ENCODE results near the gene RGS6. TPM values are rescaled to one million over a fixed set of nuclear protein-coding genes. Genes with fewer than 3 reads are reported as not detected.

RGS6 gene
- total RNA-seq, 1 donor from 2014 or later: 2.0 TPM

DNA sequence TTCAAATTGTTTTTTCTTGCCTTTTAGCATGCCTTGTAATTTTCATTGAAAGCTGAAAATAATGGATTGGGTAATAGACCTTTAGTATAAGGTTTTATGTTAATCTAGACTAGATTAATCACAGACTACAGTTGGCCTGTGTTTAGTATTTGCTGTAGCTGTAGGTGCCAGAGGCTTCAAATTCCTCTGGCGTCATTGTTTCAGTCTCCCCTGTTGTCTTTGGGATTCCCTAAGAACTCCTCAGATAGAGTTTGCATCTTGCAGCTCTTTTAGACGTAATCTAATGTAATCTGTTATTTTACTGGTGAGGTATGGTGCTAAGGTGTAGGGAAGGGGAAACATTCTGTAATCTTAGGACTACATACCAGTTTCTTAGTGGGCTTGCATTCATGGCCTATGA lies 113.0 kb downstream of the RGS6 start:
- TF ChIP-seq, protein P1, sequence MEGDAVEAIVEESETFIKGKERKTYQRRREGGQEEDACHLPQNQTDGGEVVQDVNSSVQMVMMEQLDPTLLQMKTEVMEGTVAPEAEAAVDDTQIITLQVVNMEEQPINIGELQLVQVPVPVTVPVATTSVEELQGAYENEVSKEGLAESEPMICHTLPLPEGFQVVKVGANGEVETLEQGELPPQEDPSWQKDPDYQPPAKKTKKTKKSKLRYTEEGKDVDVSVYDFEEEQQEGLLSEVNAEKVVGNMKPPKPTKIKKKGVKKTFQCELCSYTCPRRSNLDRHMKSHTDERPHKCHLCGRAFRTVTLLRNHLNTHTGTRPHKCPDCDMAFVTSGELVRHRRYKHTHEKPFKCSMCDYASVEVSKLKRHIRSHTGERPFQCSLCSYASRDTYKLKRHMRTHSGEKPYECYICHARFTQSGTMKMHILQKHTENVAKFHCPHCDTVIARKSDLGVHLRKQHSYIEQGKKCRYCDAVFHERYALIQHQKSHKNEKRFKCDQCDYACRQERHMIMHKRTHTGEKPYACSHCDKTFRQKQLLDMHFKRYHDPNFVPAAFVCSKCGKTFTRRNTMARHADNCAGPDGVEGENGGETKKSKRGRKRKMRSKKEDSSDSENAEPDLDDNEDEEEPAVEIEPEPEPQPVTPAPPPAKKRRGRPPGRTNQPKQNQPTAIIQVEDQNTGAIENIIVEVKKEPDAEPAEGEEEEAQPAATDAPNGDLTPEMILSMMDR (IDR thresholded peaks at IDR 0.05; ENCODE audit: unreplicated experiment): no peak
- no peak overlapping the region for H3K4me3 Mint-ChIP-seq
- H3K27ac Mint-ChIP-seq: no peak overlapping the region
- peaks cover 20% of the 10 kb centered on the region for H3K9me3 Mint-ChIP-seq
- no peak for DNase-seq (ENCODE audit: low spot score in 2 of 2, unreplicated experiment in 2 of 2)
- H3K27me3 Mint-ChIP-seq (ENCODE audit: low read depth): peaks cover 19% of the 10 kb centered on the region
- H3K4me1 Mint-ChIP-seq: no peaks in the 10 kb centered on the region
- peaks cover 2% of the 10 kb centered on the region for H3K36me3 Mint-ChIP-seq

DNA sequence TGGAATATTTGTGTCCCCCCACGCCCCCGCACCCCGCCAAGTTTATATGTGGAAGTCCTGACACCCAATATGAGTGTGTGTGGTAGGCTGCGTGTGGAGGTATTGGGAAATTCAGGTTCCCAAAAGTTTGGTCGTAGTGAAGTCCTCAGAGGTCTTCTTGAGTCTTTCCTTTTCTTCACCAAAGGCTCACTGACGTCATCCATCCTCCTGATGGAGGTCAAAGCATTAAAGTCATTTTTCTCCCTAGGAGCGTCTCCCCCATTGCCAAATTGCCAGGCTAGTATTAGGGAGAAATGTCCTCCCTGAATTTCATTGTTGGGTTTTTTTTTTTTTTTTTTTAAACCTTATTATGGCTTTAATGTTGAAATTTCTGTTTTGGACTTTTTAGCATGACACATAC lies 113.7 kb downstream of the RGS6 start:
- no peaks in the 10 kb centered on the region for H3K4me1 Mint-ChIP-seq
- no peak for DNase-seq (ENCODE audit: low spot score in 2 of 2, unreplicated experiment in 2 of 2)
- TF ChIP-seq, protein P1 (IDR thresholded peaks at IDR 0.05; ENCODE audit: unreplicated experiment): no peak
- no peaks in the 10 kb centered on the region for H3K36me3 Mint-ChIP-seq
- peaks cover 13% of the 10 kb centered on the region for H3K9me3 Mint-ChIP-seq
- no peak overlapping the region for H3K27ac Mint-ChIP-seq
- peaks cover 20% of the 10 kb centered on the region for H3K27me3 Mint-ChIP-seq (ENCODE audit: low read depth)
- no peak overlapping the region for H3K4me3 Mint-ChIP-seq

DNA sequence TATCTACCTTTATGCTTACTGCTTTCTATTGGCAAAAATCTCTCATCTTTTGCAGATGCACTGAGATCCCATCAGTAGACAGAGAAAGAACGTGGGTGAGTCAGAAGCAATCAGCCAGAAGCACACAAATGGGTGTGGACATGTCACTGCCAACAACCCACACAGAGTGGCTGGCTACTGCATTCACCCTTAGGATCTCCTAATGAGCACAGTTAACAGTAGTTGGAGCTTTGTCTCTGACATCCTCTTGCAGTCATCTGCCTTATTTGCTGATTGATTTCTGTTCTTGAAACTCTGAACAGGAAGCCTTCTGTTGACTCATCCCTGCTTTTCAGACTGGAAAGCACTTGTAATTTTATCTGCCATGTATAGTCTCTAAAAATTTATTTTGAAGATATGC lies 117.2 kb downstream of the RGS6 start:
- Mint-ChIP-seq H3K4me1 (no peaks in the 10 kb centered on the region), H3K27ac (no peak overlapping the region), H3K27me3 (ENCODE audit: low read depth) (peaks cover 24% of the 10 kb centered on the region), H3K36me3 (no peaks in the 10 kb centered on the region), H3K9me3 (no peaks in the 10 kb centered on the region), H3K4me3 (no peak overlapping the region)
- TF ChIP-seq, protein P1 (IDR thresholded peaks at IDR 0.05; ENCODE audit: unreplicated experiment): no peak
- no peak for DNase-seq (ENCODE audit: low spot score in 2 of 2, unreplicated experiment in 2 of 2)

DNA sequence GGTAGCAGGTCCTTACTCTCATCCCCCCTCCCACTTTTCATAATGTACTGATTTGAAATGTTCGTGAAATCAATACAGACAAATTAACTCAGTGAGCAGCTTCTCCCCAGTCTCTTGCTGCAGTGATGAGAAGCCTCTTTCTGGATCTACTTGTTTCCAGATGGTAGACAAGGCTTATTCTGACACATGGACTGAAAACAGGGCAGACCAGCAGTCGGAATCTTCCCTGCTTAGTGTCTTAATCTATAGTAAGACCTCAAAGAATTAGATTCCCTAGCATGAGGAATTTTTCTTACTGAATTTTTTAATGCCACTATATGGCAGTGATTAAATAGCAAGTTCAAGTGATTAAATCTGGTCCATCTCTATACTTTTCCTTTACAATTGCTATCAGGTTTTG lies 120.1 kb downstream of the RGS6 start:
- Mint-ChIP-seq H3K27me3 (ENCODE audit: low read depth) (peaks cover 29% of the 10 kb centered on the region), H3K27ac (no peak overlapping the region), H3K9me3 (no peaks in the 10 kb centered on the region), H3K4me3 (no peak overlapping the region), H3K4me1 (no peaks in the 10 kb centered on the region), H3K36me3 (no peaks in the 10 kb centered on the region)
- TF ChIP-seq, protein P1 (IDR thresholded peaks at IDR 0.05; ENCODE audit: unreplicated experiment): no peak
- no peak for DNase-seq (ENCODE audit: low spot score in 2 of 2, unreplicated experiment in 2 of 2)

DNA sequence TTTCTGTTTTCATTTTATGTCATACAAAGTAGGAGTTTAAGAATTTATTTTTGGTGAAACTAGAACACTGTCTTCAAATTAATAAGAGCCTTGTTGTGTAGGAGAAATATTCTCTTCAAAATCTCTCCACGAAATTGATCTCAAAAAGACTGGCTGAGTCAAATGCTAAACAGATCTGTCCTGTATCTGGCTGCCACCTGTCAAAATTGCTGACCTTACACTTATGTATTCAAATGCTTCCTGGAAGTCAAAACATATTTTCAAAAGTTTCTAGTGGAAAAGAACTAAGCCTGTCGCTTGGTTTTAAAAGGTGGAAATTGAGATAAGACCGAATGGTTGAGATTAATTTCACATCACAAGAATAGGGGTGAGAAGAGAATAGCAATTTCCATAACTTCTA lies 121.4 kb downstream of the RGS6 start:
- TF ChIP-seq, protein P1 (IDR thresholded peaks at IDR 0.05; ENCODE audit: unreplicated experiment): no peak
- Mint-ChIP-seq H3K27me3 (ENCODE audit: low read depth) (peaks cover 27% of the 10 kb centered on the region), H3K36me3 (no peaks in the 10 kb centered on the region), H3K4me1 (no peaks in the 10 kb centered on the region), H3K27ac (no peak overlapping the region), H3K9me3 (no peaks in the 10 kb centered on the region), H3K4me3 (no peak overlapping the region)
- no peak for DNase-seq (ENCODE audit: low spot score in 2 of 2, unreplicated experiment in 2 of 2)

DNA sequence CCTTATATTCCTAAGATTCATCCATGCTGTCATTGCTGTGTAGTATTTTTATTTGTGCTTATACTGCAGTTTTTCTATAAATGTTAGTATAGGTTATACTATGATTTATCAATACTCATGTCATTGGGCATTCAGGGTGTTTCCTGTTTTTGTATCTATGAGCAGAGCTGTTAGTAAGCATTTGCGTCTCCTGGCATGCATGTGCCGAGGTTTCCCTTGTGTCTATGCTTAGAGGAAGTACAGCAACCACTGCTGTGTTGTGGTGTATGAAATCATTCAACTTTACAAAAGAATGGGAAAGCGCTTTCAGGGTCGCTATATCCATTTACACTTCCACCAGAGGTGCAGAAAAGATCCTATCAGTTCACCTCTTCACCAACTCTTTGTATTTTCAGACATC lies 122.7 kb downstream of the RGS6 start:
- H3K36me3 Mint-ChIP-seq: no peaks in the 10 kb centered on the region
- DNase-seq (ENCODE audit: low spot score in 2 of 2, unreplicated experiment in 2 of 2): no peak
- no peaks in the 10 kb centered on the region for H3K9me3 Mint-ChIP-seq
- no peak overlapping the region for H3K4me3 Mint-ChIP-seq
- TF ChIP-seq, protein P1 (IDR thresholded peaks at IDR 0.05; ENCODE audit: unreplicated experiment): no peak
- no peaks in the 10 kb centered on the region for H3K4me1 Mint-ChIP-seq
- H3K27me3 Mint-ChIP-seq (ENCODE audit: low read depth): peaks cover 15% of the 10 kb centered on the region
- no peak overlapping the region for H3K27ac Mint-ChIP-seq
